Left lung (tissue), 10 donors: ENCODE measurements around the gene RGSL1. TPM values are rescaled to one million over a fixed set of nuclear protein-coding genes. Genes with fewer than 3 reads are reported as not detected.

Source experiments
- ATAC-seq: fragments of 200-7000 bp; cut with Tn5 transposase; one replicate; pipeline ENCODE4 v1.9.1; 2020; ENCODE audit warnings: moderate library complexity
- DNase-seq, 4 donors: peaks; one replicate each; pipeline ENCODE4 v3.0.0-alpha.2; 2013 to 2020
- H3K27ac ChIP-seq, 2 donors: fragments of 200-600 bp; sonication (generic) in 1 of 2; one replicate each; pipeline versions ENCODE4 v1.5.0 to v1.8.0; 2020 to 2021
- H3K27me3 ChIP-seq, 2 donors: fragments of 200-600 bp; sonication (generic) in 1 of 2; one replicate each; pipeline versions ENCODE4 v1.5.0 to v1.8.0; 2020 to 2021
- H3K36me3 ChIP-seq, 2 donors: fragments of 200-600 bp; sonication (generic) in 1 of 2; one replicate each; pipeline versions ENCODE4 v1.5.0 to v1.8.0; 2020 to 2021
- H3K4me1 ChIP-seq, 2 donors: fragments of 200-600 bp; one replicate each; pipeline ENCODE4 v1.8.0; 2021
- H3K4me3 ChIP-seq, 2 donors: fragments of 200-600 bp; sonication (generic) in 1 of 2; one replicate each; pipeline versions ENCODE4 v1.5.0 to v1.8.0; 2020 to 2021; ENCODE audit warnings: mild to moderate bottlenecking in 1 of 2
- H3K9me3 ChIP-seq, 2 donors: fragments of 200-600 bp; sonication (generic) in 1 of 2; one replicate each; pipeline versions ENCODE4 v1.5.0 to v1.8.0; 2020 to 2021
- CTCF ChIP-seq, 2 donors: fragments of 200-600 bp; sonication (generic) in 1 of 2; IDR thresholded peaks; one replicate each; pipeline versions ENCODE4 v1.5.0 to v1.8.0; 2021; ENCODE audit warnings: antibody characterized with exemption in 2 of 2
- intact Hi-C, 2 donors: fragments of 100-400 bp; cut with DNase I; formaldehyde crosslinking; loops; one replicate each; pipeline versions ENCODE4 v1.11.2 to v1.14.2; 2022
- polyA plus RNA-seq, 6 donors: library from polyadenylated mRNA; unstranded; fragments of 120-200 nt; gene quantifications; one replicate each; pipeline ENCODE4 v1.2.1, GENCODE V29; 2013; ENCODE audit not compliant: insufficient read length in 6 of 6
- total RNA-seq, 2 donors: library from RNA; stranded (reverse); fragmentation: NEBNext Ultra II Directional; extraction: Animal tissue kit (Norgen Biotek cat#: 25700); gene quantifications; one replicate each; pipeline ENCODE4 v1.2.1, GENCODE V29; 2021
- donor health status: DM: no; HTN: yes; CAD: no.
- donor health status: DM: no; HTN: no; CAD: no.

RGSL1 gene
- total and polyA plus RNA-seq, 8 donors, result 0.39 TPM; not detected in 7

- ATAC-seq, result no peak
- H3K9me3 ChIP-seq, result no peaks in the 10 kb centered on the region
- intact Hi-C loops, result no loop called here
- H3K27me3 ChIP-seq, result no peaks in the 10 kb centered on the region
- no peak for DNase-seq
- H3K4me3 ChIP-seq, result peak overlapping the region in 1 of 2 donors; percentile 67
- no peak for TF ChIP-seq CTCF (IDR thresholded peaks at IDR 0.05)
- peaks cover 0 to 43% of the 10 kb centered on the region in 2 donors for H3K4me1 ChIP-seq
- no peaks in the 10 kb centered on the region for H3K36me3 ChIP-seq
- H3K27ac ChIP-seq, result peak overlapping the region; percentile 96 to 99
Measured at GRCh38 chr1:182589520-182589919, 139.6 kb downstream of the RGSL1 start.

GRCh38 chr1:182589931-182590330, 140.0 kb downstream of the RGSL1 start:
- Histone ChIP-seq H3K9me3 (no peaks in the 10 kb centered on the region), H3K27ac (peak overlapping the region in 1 of 2 donors; percentile 99), H3K4me3 (no peak overlapping the region), H3K4me1 (peaks cover 0 to 43% of the 10 kb centered on the region in 2 donors), H3K36me3 (no peaks in the 10 kb centered on the region), H3K27me3 (no peaks in the 10 kb centered on the region)
- DNase-seq, result no peak
- intact Hi-C loops, result no loop called here
- no peak for TF ChIP-seq CTCF (IDR thresholded peaks at IDR 0.05)
- ATAC-seq, result no peak

- DNase-seq (peak in 2 of 4 donors; percentile 53 to 62), ATAC-seq (peak; percentile 89)
- peak; percentile 85 to 93 for TF ChIP-seq CTCF (IDR thresholded peaks at IDR 0.05)
- Histone ChIP-seq H3K36me3 (peaks cover 0 to 12% of the 10 kb centered on the region in 2 donors), H3K4me3 (no peak overlapping the region), H3K4me1 (peaks cover 0 to 40% of the 10 kb centered on the region in 2 donors), H3K9me3 (no peaks in the 10 kb centered on the region), H3K27me3 (no peaks in the 10 kb centered on the region), H3K27ac (no peak overlapping the region)
- intact Hi-C loops, result no loop called here
Measured at GRCh38 chr1:182595641-182596240, 145.8 kb downstream of the RGSL1 start.

GRCh38 chr1:182596934-182597333, 147.0 kb downstream of the RGSL1 start:
- ATAC-seq, result no peak
- H3K36me3 ChIP-seq, result peaks cover 0 to 15% of the 10 kb centered on the region in 2 donors
- H3K27ac ChIP-seq, result no peak overlapping the region
- H3K9me3 ChIP-seq, result no peaks in the 10 kb centered on the region
- H3K4me1 ChIP-seq, result peaks cover 5 to 50% of the 10 kb centered on the region in 2 donors
- H3K27me3 ChIP-seq, result no peaks in the 10 kb centered on the region
- TF ChIP-seq CTCF (IDR thresholded peaks at IDR 0.05), result no peak
- intact Hi-C loops, result no loop called here
- no peak for DNase-seq
- no peak overlapping the region for H3K4me3 ChIP-seq

GRCh38 chr1:182598296-182598695, 148.3 kb downstream of the RGSL1 start:
- no peak for TF ChIP-seq CTCF (IDR thresholded peaks at IDR 0.05)
- no peak overlapping the region for H3K27ac ChIP-seq
- H3K9me3 ChIP-seq, result no peaks in the 10 kb centered on the region
- ATAC-seq (no peak), DNase-seq (no peak)
- H3K27me3 ChIP-seq, result peaks cover 0 to 4% of the 10 kb centered on the region in 2 donors
- H3K4me1 ChIP-seq, result peaks cover 5 to 52% of the 10 kb centered on the region in 2 donors
- no peak overlapping the region for H3K4me3 ChIP-seq
- H3K36me3 ChIP-seq, result peaks cover 0 to 15% of the 10 kb centered on the region in 2 donors
- intact Hi-C loops, result no loop called here
